Measurements from ENCODE around the gene VHLL.

DNA sequence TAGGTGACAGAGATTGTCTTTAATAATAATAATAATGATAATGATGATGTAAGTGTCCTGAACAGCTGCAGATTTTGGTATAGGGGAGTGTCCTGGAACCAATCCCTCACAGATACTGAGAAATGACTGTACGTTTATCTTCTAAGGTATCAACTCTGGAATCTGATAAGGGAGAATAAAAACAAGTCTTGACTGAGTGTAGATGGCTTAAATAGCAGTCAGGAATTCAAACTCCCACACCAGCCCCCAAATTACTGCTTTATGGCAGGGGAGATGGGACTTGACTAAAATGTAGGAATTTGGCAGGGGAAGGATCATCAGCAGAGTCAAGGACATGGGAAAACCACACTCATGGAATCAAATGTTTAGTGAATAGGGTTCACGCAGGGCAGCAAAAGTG is 6.1 kb upstream of the VHLL start:
- TF ChIP-seq, protein P1, sequence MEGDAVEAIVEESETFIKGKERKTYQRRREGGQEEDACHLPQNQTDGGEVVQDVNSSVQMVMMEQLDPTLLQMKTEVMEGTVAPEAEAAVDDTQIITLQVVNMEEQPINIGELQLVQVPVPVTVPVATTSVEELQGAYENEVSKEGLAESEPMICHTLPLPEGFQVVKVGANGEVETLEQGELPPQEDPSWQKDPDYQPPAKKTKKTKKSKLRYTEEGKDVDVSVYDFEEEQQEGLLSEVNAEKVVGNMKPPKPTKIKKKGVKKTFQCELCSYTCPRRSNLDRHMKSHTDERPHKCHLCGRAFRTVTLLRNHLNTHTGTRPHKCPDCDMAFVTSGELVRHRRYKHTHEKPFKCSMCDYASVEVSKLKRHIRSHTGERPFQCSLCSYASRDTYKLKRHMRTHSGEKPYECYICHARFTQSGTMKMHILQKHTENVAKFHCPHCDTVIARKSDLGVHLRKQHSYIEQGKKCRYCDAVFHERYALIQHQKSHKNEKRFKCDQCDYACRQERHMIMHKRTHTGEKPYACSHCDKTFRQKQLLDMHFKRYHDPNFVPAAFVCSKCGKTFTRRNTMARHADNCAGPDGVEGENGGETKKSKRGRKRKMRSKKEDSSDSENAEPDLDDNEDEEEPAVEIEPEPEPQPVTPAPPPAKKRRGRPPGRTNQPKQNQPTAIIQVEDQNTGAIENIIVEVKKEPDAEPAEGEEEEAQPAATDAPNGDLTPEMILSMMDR (IDR thresholded peaks at IDR 0.05 in 8 of 11, conservative IDR thresholded peaks at IDR 0.05 in 3 of 11) = no peak
- TF ChIP-seq POLR2A (IDR thresholded peaks at IDR 0.05) = no peak
- TF ChIP-seq POLR2AphosphoS5 (IDR thresholded peaks at IDR 0.05) = no peak
